Large intestine (tissue), 3 donors: ENCODE data around the gene CNNM1. TPM values are rescaled to one million over a fixed set of nuclear protein-coding genes. Genes with fewer than 3 reads are reported as not detected.

Experiments used
- DNase-seq, 2 donors: peaks; one replicate each; pipeline versions ENCODE4 v3.0.0 to v3.0.0-alpha.2; 2013
- H3K27ac ChIP-seq: one replicate; pipeline ENCODE4 v1.5.1; 2013; ENCODE audit warnings: low read length
- H3K27me3 ChIP-seq: 2 replicates; pipeline ENCODE4 v1.6.1; 2013; ENCODE audit warnings: low read length; ENCODE audit not compliant: control insufficient read depth, insufficient read depth
- H3K36me3 ChIP-seq: 2 replicates; pipeline ENCODE4 v1.6.1; 2013; ENCODE audit warnings: low read length; ENCODE audit not compliant: control insufficient read depth, insufficient read depth
- H3K4me1 ChIP-seq: one replicate; pipeline ENCODE4 v1.6.1; 2013; ENCODE audit warnings: low read length; ENCODE audit not compliant: control insufficient read depth, insufficient read depth
- H3K4me3 ChIP-seq: one replicate; pipeline ENCODE4 v1.5.1; 2013; ENCODE audit warnings: low read length
- H3K9me3 ChIP-seq: one replicate; pipeline ENCODE4 v1.6.1; 2013; ENCODE audit warnings: mild to moderate bottlenecking, low read depth, low read length, moderate library complexity; ENCODE audit not compliant: control insufficient read depth
- WGBS: methylation state at CpG from one replicate; pipeline ENCODE4 v1.1.5; 2013; ENCODE audit warnings: low lambda C conversion rate; ENCODE audit not compliant: insufficient coverage; 5-methylcytosine and 5-hydroxymethylcytosine counted together
- polyA plus RNA-seq: library from polyadenylated mRNA; unstranded; fragments of 120-200 nt; gene quantifications from one replicate; pipeline ENCODE4 v1.2.1, GENCODE V29; 2013

Gene CNNM1
- polyA plus RNA-seq, 1 donor, result 0.79 TPM

- WGBS, result no CpG with 5 or more reads among the region's 3 CpGs
- Histone ChIP-seq H3K4me3 (no peak overlapping the region), H3K36me3 (peaks cover 50% of the 10 kb centered on the region), H3K9me3 (no peaks in the 10 kb centered on the region), H3K27ac (no peak overlapping the region), H3K27me3 (no peaks in the 10 kb centered on the region), H3K4me1 (no peaks in the 10 kb centered on the region)
- DNase-seq, result no peak
Measured at GRCh38 chr10:99406149-99406548, 77.0 kb downstream of the CNNM1 start.

- Histone ChIP-seq H3K36me3 (peaks cover 16% of the 10 kb centered on the region), H3K27ac (no peak overlapping the region), H3K27me3 (no peaks in the 10 kb centered on the region), H3K4me3 (no peak overlapping the region), H3K9me3 (no peaks in the 10 kb centered on the region), H3K4me1 (peaks cover 5% of the 10 kb centered on the region)
- 71% methylated on average over 1 of the region's 1 CpG for WGBS
- DNase-seq, result no peak
Measured at GRCh38 chr10:99410146-99410545, 81.0 kb downstream of the CNNM1 start.

- Histone ChIP-seq H3K4me3 (no peak overlapping the region), H3K9me3 (no peaks in the 10 kb centered on the region), H3K27ac (no peak overlapping the region), H3K4me1 (peaks cover 5% of the 10 kb centered on the region), H3K27me3 (no peaks in the 10 kb centered on the region), H3K36me3 (peaks cover 12% of the 10 kb centered on the region)
- WGBS, result 100% methylated on average over 3 of the region's 4 CpGs
- DNase-seq, result no peak
Measured at GRCh38 chr10:99410876-99411275, 81.7 kb downstream of the CNNM1 start.

GRCh38 chr10:99411546-99411945, 82.4 kb downstream of the CNNM1 start:
- Histone ChIP-seq H3K27ac (no peak overlapping the region), H3K9me3 (no peaks in the 10 kb centered on the region), H3K27me3 (no peaks in the 10 kb centered on the region), H3K4me3 (no peak overlapping the region), H3K36me3 (peaks cover 9% of the 10 kb centered on the region), H3K4me1 (peaks cover 5% of the 10 kb centered on the region)
- WGBS, result 80% methylated on average over 1 of the region's 2 CpGs
- no peak for DNase-seq

GRCh38 chr10:99412099-99412498, 82.9 kb downstream of the CNNM1 start:
- H3K9me3 ChIP-seq, result no peaks in the 10 kb centered on the region
- H3K27me3 ChIP-seq, result no peaks in the 10 kb centered on the region
- peaks cover 5% of the 10 kb centered on the region for H3K4me1 ChIP-seq
- H3K36me3 ChIP-seq, result peaks cover 5% of the 10 kb centered on the region
- peak overlapping the region; percentile 40 for H3K27ac ChIP-seq
- no peak overlapping the region for H3K4me3 ChIP-seq
- DNase-seq, result peak; percentile 81 to 89
- WGBS, result no CpG with 5 or more reads among the region's 1 CpG

- no peak overlapping the region for H3K4me3 ChIP-seq
- H3K27me3 ChIP-seq, result no peaks in the 10 kb centered on the region
- no peaks in the 10 kb centered on the region for H3K4me1 ChIP-seq
- H3K27ac ChIP-seq, result no peak overlapping the region
- H3K36me3 ChIP-seq, result peaks cover 26% of the 10 kb centered on the region
- DNase-seq, result no peak
- no peaks in the 10 kb centered on the region for H3K9me3 ChIP-seq
Measured at GRCh38 chr10:99418910-99419624, 89.9 kb downstream of the CNNM1 start.

- no CpG with 5 or more reads among the region's 2 CpGs for WGBS
- Histone ChIP-seq H3K9me3 (no peaks in the 10 kb centered on the region), H3K27ac (no peak overlapping the region), H3K27me3 (no peaks in the 10 kb centered on the region), H3K4me3 (no peak overlapping the region), H3K4me1 (no peaks in the 10 kb centered on the region), H3K36me3 (peaks cover 29% of the 10 kb centered on the region)
- no peak for DNase-seq
Measured at GRCh38 chr10:99419688-99420087, 90.5 kb downstream of the CNNM1 start.

- no peak overlapping the region for H3K4me3 ChIP-seq
- H3K36me3 ChIP-seq, result peaks cover 39% of the 10 kb centered on the region
- no peaks in the 10 kb centered on the region for H3K27me3 ChIP-seq
- H3K27ac ChIP-seq, result no peak overlapping the region
- no peak for DNase-seq
- peaks cover 2% of the 10 kb centered on the region for H3K4me1 ChIP-seq
- WGBS, result 43% methylated on average over 2 of the region's 3 CpGs
- no peaks in the 10 kb centered on the region for H3K9me3 ChIP-seq
Measured at GRCh38 chr10:99421233-99421739, 92.1 kb downstream of the CNNM1 start.

GRCh38 chr10:99422529-99423096, 93.5 kb downstream of the CNNM1 start:
- H3K9me3 ChIP-seq, result no peaks in the 10 kb centered on the region
- H3K27me3 ChIP-seq, result no peaks in the 10 kb centered on the region
- peaks cover 4% of the 10 kb centered on the region for H3K4me1 ChIP-seq
- no peak overlapping the region for H3K27ac ChIP-seq
- no peak for DNase-seq
- no peak overlapping the region for H3K4me3 ChIP-seq
- H3K36me3 ChIP-seq, result peaks cover 39% of the 10 kb centered on the region
- WGBS, result 100% methylated on average over 4 of the region's 5 CpGs

GRCh38 chr10:99424656-99425055, 95.5 kb downstream of the CNNM1 start:
- no peak for DNase-seq
- Histone ChIP-seq H3K4me1 (peaks cover 4% of the 10 kb centered on the region), H3K36me3 (peaks cover 23% of the 10 kb centered on the region), H3K27me3 (no peaks in the 10 kb centered on the region), H3K4me3 (no peak overlapping the region), H3K9me3 (no peaks in the 10 kb centered on the region), H3K27ac (no peak overlapping the region)
- WGBS, result no CpG with 5 or more reads among the region's 1 CpG

- Histone ChIP-seq H3K36me3 (peaks cover 18% of the 10 kb centered on the region), H3K9me3 (no peaks in the 10 kb centered on the region), H3K27me3 (no peaks in the 10 kb centered on the region), H3K4me3 (no peak overlapping the region), H3K27ac (no peak overlapping the region), H3K4me1 (peaks cover 4% of the 10 kb centered on the region)
- WGBS, result 100% methylated on average over 1 of the region's 1 CpG
- no peak for DNase-seq
Measured at GRCh38 chr10:99425204-99425603, 96.0 kb downstream of the CNNM1 start.
